ENCODE results near the gene MYO9A. TPM values are rescaled to one million over a fixed set of nuclear protein-coding genes. Genes with fewer than 3 reads are reported as not detected.

Gene MYO9A
- total and polyA plus RNA-seq, 10 of the 15 experiments (the other 5 are each of a cell fraction or from before 2014, with no cell fraction given), result 3.3 to 25.3 (median 12.2) TPM

DNA sequence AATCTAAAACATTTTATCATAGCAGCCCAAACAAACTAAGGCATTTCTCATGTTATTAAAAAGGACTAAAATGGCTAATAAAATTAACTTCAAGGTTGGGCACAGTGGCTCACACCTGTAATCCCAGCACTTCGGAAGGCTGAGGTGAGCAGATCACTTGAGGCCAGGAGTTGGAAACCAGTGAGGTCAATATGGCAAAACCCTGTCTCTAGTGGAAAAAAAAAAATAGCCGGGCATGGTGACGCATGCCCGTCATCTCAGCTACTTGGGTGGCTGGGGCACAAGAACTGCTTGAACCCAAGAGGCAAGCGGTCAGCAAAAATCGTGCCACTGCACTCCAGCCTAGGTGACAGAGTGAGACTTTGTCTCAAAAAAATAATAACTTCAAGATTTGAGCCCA, 197.4 kb downstream of the MYO9A start:
- 90% methylated on average over 6 of the region's 6 CpGs for WGBS (ENCODE audit: insufficient coverage, insufficient replicate concordance, low lambda C conversion rate, missing lambda C conversion rate)
- TF ChIP-seq ELK1 (IDR thresholded peaks at IDR 0.05; ENCODE audit: low read depth, low read length) (no peak), IKZF2 (IDR thresholded peaks at IDR 0.05) (no peak), FOS (IDR thresholded peaks at IDR 0.05; ENCODE audit: borderline replicate concordance, extremely low read depth, insufficient read length) (no peak), BHLHE40 (IDR thresholded peaks at IDR 0.05; ENCODE audit: borderline replicate concordance in 1 of 2, low read depth in 2 of 2, low read length in 1 of 2) (no peak), CBX3 (IDR thresholded peaks at IDR 0.05; ENCODE audit: borderline replicate concordance, low read depth) (no peak), YY1 (IDR thresholded peaks at IDR 0.05; ENCODE audit: low read depth, low read length) (no peak), STAT1 (conservative IDR thresholded peaks at IDR 0.05) (no peak), MEF2A (IDR thresholded peaks at IDR 0.05; ENCODE audit: insufficient read depth, low read depth, low read length) (no peak), TCF12 (IDR thresholded peaks at IDR 0.05; ENCODE audit: low read depth, low read length) (no peak), NFYB (IDR thresholded peaks at IDR 0.05; ENCODE audit: insufficient read depth, low read depth, low read length) (no peak), RAD21 (IDR thresholded peaks at IDR 0.05; ENCODE audit: insufficient read depth, low read depth, low read length) (no peak), SMAD1 (IDR thresholded peaks at IDR 0.05; ENCODE audit: low read depth, partially characterized antibody) (no peak)
- TF ChIP-seq, protein P1, sequence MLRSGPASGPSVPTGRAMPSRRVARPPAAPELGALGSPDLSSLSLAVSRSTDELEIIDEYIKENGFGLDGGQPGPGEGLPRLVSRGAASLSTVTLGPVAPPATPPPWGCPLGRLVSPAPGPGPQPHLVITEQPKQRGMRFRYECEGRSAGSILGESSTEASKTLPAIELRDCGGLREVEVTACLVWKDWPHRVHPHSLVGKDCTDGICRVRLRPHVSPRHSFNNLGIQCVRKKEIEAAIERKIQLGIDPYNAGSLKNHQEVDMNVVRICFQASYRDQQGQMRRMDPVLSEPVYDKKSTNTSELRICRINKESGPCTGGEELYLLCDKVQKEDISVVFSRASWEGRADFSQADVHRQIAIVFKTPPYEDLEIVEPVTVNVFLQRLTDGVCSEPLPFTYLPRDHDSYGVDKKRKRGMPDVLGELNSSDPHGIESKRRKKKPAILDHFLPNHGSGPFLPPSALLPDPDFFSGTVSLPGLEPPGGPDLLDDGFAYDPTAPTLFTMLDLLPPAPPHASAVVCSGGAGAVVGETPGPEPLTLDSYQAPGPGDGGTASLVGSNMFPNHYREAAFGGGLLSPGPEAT (IDR thresholded peaks at IDR 0.05; ENCODE audit: low read depth), result no peak
- DNase-seq (ENCODE audit: low read depth, low spot score) (no peak), ATAC-seq (no peak), FAIRE-seq (no peak)
- Histone ChIP-seq H3K4me2 (ENCODE audit: control insufficient read depth, insufficient read depth) (no peak overlapping the region), H3K9me3 (replicated peaks; ENCODE audit: control insufficient read depth, insufficient read depth, low read length) (no peaks in the 10 kb centered on the region), H3K27me3 (replicated peaks in 1 of 2; ENCODE audit: control insufficient read depth in 2 of 2, insufficient read depth in 2 of 2, low read length in 1 of 2) (no peaks in the 10 kb centered on the region), H4K20me1 (ENCODE audit: control insufficient read depth, insufficient read depth) (no peaks in the 10 kb centered on the region), H3K9ac (ENCODE audit: control insufficient read depth, insufficient read depth, low read length) (no peak overlapping the region), H3K79me2 (ENCODE audit: control insufficient read depth, insufficient read depth, low read length) (no peaks in the 10 kb centered on the region), H3K36me3 (ENCODE audit: control insufficient read depth in 2 of 2, insufficient read depth in 2 of 2, low read length in 1 of 2) (no peaks in the 10 kb centered on the region), H3K27ac (ENCODE audit: control insufficient read depth, insufficient read depth) (no peak overlapping the region), H3K4me3 (no peak overlapping the region), H3K4me1 (ENCODE audit: control insufficient read depth, insufficient read depth, low read length) (no peaks in the 10 kb centered on the region), H2AFZ (ENCODE audit: control insufficient read depth, low read depth, low read length) (no peak overlapping the region)
- no TSS peak for BruUV-seq (replicated peaks)
- in situ Hi-C loops (cut with MboI), result no loop called here
- intact Hi-C loops (cut with micrococcal nuclease; ENCODE audit: unreplicated experiment), result no loop called here
- RAD21 ChIA-PET (ENCODE audit: unreplicated experiment), result no interaction called here
- CTCF ChIA-PET, result interaction anchor here (1.4 kb wide), 1 partner anchor 34 kb away, joined by 3 read pairs; no protein-coding TSS in a partner anchor
- SMC1A ChIA-PET (ENCODE audit: uncharacterized antibody, unreplicated experiment), result no interaction called here
- POLR2A ChIA-PET, result no interaction called here

All from GM12878 (cell line).